Measurements from ENCODE around the gene LMF1.

Gene LMF1

DNA sequence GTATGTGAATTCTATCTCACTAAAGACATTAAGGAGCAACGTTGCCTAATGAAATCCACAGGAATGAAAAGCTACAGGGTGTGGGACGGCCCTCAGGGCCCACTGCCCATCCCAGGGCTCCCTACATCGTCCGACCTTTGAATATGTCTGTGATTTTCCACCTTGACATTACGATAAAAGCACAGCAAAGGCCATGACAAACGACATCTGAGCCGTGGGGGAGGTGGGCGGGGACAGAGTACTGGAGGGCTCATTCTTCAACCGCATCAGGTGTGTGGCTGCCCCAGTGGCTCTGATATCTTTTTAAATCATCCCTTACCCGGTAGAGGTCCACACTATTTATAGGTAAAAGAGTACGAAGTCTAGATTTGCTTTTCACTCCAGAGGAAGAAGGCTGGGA lies 35.1 kb downstream of the LMF1 start:
- FAIRE-seq (no peak), DNase-seq (ENCODE audit: extremely low spot score, insufficient read length, low read depth) (no peak)

DNA sequence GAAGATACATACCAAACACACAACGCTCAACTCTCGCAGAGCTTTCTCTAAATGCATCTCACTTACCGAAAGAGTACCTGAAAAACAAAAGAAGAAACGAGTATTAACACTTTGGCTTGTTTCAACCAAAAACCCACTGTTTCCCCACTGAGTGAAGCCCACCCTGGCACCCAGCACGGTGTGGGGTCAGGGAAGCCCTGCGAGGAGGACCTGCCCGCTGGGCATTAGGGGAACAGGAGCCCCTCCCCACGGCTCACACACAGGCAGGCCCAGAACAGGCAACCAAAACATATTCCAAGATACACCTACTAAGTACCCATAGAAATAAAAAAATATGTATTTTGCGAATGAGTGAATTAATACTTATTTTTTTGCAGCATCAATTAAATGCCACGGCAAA lies 36.6 kb downstream of the LMF1 start:
- no peak for FAIRE-seq
- DNase-seq (ENCODE audit: extremely low spot score, insufficient read length, low read depth), result no peak

DNA sequence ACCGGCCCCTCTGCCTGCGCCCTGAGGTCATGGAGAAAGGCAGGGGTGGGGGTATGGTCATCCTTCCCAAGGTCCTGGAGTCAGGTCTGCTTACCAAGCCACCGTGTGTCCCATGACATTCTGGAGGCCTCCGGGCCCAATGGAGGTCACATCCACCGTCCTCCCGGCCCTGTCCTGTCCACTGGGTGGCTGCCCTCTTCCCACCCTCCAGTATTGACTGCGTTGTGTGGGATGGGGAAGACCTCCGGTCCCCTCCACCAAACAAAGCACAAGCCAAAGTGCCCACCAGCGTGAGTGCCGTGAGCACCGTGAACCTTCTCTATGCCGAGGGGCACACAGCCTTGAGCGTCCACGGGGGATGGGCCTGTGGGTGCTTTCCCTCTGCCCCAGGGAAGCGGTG lies 37.2 kb downstream of the LMF1 start:
- FAIRE-seq, result no peak

DNA sequence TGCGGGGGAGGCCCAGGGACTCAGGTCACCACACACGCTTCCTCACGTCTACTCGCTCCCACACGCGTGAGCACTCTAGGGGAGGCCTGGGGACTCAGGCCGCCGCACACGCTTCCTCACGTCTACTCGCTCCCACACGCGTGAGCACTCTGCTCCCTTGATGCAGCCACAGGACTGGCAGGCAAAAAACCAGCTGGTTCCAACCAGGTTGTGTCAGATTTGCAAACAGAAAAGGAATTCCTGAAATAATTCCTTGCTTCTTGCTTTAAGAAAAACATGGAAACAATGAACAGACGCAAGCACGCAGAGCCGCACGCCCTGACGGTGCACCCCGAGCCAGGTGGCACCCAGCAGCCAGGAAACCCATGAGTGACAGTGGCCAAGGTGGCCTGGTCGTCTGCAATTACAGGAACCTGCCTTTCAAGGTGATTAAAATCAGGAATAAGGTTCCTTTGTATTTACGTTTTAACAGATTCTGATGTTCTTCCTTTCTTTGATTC lies 37.9 kb downstream of the LMF1 start:
- DNase-seq (ENCODE audit: extremely low spot score, insufficient read length, low read depth) (no peak), FAIRE-seq (no peak)

More for the DNA sequence above, 37.2 kb downstream of the LMF1 start:
- DNase-seq (ENCODE audit: extremely low spot score, insufficient read length, low read depth), result no peak

DNA sequence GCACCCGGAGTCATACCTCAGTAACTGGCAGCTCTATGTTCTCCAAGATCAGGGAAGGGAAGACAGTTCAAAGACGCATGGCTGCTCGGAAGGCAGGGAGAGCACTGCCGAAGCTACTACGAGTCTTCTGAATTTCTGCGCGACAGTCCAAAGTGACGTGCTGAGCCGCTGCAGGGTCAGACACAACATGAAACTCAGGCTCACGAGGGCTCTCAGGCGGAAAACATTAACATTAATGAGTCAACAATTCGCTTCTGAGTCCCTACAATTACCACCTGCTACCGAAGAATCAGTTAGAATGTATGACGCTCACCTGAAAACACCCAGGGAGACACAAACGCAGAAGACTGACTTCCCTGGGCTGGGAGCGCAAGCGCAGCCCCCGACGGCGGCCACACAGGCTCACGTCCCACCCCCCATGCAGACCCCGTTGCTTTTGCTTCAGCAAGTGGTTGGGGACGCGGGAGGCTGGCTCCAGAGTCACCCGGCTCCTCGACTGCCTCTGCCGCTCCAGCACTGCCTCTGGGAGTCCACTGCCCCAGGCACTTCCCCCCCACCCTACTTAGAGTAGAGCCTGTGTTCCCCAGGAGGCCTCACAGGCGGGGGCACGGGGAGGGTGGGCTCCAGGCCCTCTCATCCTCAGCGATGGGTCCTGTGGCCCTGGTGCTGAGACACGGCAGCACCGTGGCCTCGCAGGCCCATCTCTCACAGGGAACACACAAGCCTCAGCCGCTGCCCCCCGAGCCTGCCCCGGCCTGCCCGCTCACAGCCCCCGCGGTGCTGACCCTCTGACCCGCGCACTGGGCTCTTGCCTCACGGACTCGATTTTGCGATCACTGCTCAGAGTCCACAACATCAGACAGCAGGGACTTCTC lies 38.9 kb downstream of the LMF1 start:
- FAIRE-seq (no peak), DNase-seq (ENCODE audit: extremely low spot score, insufficient read length, low read depth) (no peak)

DNA sequence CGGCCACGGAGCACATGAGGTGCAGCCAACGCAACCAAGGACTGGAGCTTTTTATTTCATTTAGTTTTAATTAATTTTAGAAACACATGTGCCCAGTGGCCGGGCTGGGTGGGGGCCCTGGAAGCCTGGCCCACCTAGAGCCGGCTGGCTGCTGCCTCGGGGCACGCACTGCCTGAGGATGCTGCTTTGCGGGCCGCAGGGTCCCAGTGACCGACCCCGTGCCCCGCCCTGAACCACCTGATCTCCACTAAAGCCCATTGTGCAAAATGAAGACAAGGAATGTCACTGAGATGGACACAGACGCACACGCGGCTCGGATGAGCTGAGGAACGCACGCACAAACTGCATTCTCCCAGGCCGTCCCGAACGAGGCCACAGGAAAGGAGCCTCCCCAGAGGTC lies 39.6 kb downstream of the LMF1 start:
- FAIRE-seq (no peak), DNase-seq (ENCODE audit: extremely low spot score, insufficient read length, low read depth) (no peak)

DNA sequence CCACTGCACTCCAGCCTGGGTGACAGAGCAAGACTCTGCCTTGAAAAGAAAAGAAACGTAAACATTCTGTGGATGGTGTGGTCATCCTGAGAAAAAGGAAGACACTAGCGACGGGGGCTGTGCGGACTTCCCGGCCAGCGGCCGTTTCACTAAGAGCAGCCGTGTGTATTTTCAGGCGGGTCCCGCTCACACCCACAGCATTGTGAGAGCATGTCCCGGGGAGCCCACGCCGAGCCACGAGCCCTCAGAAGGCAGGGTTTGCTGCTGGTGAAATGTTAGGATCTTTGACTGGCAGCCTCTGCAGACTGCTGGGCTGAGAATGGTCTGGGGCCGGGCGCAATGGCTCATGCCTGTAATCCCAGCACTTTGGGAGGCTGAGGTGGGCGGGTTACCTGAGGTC lies 40.3 kb downstream of the LMF1 start:
- no peak for FAIRE-seq

DNA sequence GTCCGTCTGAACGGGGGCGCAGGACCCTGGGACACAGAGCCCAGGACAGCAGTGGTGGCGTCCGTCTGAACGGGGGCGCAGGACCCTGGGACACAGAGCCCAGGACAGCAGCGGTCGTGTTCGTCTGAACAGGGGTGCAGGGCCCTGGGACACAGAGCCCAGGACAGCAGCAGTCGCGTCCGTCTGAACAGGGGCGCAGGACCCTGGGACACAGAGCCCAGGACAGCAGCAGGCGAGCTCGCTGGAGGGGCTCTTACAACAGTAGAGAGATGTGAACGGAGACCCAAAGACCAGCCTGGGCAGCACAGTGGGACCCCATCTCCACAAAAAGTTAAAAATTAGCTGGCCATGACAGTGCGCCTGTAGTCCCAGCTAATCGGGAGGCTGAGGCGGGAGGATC lies 40.7 kb downstream of the LMF1 start:
- DNase-seq (ENCODE audit: extremely low spot score, insufficient read length, low read depth) (no peak), FAIRE-seq (no peak)

More for the DNA sequence above, 40.3 kb downstream of the LMF1 start:
- DNase-seq (ENCODE audit: extremely low spot score, insufficient read length, low read depth), result no peak

DNA sequence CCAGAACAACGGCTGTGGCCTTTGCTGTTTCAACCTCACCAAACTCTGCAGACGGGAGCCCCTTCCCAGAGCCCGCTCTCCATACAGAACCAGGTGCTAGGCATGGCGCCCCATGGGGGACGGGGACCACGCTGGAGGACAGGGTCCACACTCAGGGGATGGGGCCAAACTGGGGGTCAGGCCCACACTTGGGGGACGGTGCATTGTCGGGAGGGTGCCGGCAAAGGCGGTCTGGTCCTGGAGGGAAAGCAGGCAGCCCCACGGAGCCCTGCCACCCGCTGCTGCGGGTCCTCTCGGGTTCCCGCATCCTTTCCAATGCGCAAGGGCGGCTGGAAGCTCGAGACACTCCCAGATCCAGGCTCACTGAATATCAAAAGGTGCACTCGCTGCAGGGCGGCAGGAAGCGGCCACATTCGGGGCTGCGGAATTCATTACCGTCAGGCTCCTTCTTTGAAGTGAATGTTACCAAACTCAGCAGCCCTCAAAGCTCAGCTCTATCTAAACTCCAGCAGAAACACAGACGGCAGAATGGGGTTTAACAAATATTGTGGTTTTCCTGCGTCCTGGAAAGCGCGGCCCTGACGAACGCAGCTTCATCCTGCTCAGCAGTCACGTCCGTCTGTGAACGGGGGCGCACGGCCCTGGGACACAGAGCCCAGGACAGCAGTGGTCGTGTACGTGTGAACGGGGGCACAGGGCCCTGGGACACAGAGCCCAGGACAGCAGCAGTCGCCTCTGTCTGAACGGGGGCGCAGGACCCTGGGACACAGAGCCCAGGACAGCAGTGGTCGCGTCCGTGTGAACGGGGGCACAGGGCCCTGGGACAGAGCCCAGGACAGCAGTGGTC lies 41.3 kb downstream of the LMF1 start:
- no peak for DNase-seq (ENCODE audit: extremely low spot score, insufficient read length, low read depth)
- FAIRE-seq, result no peak

DNA sequence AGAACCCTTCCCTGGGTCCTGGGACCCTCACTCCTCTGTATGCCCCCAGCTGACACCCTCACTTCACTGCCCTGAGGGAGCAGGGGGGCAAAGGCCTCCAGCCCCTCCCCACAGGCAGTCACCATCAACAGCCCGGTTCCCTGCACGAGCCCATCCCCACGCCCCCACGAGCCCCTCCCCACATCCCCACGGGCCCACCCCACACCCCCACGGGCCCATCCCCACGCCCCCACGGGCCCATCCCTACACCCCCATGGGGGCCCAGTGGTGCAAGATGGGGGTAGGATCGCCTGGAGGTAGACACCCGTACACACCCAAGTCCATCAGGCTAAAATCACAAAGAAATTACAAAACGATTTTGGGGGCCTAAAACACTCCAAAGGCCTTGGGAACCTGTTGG lies 42.3 kb downstream of the LMF1 start:
- FAIRE-seq (no peak), DNase-seq (ENCODE audit: extremely low spot score, insufficient read length, low read depth) (no peak)

DNA sequence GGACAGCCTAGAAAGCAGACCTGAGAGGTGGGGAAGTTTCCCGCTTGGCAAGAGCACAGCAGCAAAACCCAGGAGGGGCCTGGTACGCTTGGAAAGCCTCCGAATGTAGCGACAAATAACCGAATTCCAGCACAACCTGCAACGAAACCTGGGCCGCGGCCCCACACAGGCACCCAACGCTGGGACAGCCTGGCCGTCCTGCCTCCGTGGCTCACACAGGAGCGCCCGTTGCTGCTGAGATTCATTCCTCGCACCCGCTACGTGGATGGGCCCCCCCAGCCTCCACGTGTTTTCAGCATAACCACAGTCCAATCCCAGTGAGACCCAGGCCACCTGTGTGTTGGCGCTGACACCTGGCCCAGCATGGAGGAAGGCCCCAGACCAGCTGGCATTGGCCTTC lies 42.9 kb downstream of the LMF1 start:
- FAIRE-seq (no peak), DNase-seq (ENCODE audit: extremely low spot score, insufficient read length, low read depth) (no peak)

DNA sequence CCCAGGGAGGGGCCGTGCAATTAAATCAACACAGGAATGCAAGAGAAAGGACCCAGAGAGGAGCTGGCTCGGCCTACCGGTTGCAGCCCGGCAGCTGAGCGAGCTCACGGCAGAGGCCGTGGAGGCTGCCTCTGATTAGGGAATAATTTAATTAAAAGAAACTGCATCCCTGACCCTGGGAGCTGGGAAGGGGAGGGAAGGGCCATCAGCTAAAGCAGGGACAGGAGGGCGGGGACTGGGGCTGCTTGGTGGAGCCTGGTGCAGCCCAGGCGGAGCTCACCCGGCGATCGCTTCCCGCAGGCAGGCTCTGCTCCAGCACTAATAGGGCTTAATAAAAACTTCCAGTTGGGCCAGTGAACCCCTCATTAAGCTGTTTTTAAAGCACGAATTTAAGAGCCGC lies 43.4 kb downstream of the LMF1 start:
- FAIRE-seq (no peak), DNase-seq (ENCODE audit: extremely low spot score, insufficient read length, low read depth) (no peak)

DNA sequence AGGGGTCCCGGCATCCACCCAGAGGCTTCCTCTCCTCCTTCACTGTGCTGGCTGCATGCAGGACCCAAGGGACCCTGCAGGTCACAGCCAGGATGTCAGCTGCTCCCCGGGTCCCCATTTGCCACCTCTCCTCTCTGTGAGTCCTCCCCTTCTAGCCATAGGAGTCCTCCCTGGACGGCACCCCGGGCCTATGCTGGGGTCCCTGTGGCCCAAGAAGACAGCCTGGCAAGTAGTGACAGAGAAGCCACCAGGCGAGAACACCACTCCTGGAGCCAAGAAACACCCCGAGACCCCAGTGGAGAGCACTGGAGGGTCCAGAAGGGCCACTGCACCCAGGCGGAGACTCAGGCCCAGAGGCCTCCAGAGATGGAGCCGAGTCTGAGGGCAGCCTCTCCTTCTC lies 44.1 kb downstream of the LMF1 start:
- no peak for FAIRE-seq

DNA sequence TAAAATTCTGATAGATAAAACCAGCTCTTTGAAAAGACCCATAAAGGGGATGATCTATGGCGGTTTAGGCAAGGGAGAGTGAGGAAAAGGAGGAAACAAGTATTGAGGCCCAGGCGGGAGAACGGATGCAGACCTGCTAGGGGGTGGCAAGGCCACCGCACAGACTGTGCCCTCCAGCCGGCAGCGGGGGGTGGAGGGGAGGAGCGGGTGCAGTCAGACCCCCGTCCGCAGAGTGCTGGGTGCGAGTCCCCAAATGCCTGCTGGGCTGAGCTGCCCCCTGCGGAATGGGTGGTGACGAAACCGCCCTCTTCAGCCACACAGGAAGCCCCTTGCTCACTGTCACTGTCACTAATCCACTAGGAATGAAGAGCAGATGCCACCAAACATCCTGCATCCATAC lies 46.0 kb downstream of the LMF1 start:
- no peak for DNase-seq (ENCODE audit: extremely low spot score, insufficient read length, low read depth)
- no peak for FAIRE-seq

More for the DNA sequence above, 44.1 kb downstream of the LMF1 start:
- no peak for DNase-seq (ENCODE audit: extremely low spot score, insufficient read length, low read depth)

DNA sequence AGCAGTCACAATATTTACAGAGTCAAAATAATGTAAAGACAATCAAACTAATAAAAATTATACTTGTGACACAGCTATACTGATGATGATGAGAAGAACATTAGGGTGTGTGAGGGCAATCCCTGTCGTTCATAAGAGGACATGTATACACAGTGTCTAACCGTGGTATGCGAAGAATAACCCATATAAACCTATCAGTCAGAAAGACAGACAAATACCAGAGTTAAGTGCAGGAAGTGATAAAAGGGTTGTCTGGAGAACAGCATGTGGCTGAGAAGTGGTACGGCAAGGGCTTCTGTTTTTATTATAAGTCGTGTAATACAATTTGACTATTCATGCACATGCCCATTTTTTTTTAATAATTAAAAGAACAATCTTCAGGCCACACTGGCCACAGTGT lies 46.7 kb downstream of the LMF1 start:
- FAIRE-seq (no peak), DNase-seq (ENCODE audit: extremely low spot score, insufficient read length, low read depth) (no peak)

DNA sequence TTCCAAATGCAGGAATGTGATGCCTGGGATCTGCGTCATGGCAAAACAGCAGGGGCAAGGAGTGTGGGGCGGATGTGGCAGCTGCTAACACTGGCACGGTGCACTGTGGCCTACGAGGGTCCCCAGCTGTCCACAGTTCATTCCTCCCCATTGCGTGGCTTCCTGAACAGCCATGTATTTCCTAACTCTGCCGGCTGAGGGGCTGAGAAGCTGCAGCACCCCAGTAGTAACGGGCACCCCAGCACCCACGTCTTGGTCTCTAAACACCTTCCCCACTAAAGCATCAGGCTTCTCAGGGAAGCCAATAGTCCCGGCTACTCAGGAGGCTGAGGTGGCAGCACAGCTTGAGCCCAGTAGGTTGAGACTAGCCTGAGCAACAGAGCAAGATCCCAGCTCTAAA lies 47.6 kb downstream of the LMF1 start:
- no peak for FAIRE-seq
- no peak for DNase-seq (ENCODE audit: extremely low spot score, insufficient read length, low read depth)

DNA sequence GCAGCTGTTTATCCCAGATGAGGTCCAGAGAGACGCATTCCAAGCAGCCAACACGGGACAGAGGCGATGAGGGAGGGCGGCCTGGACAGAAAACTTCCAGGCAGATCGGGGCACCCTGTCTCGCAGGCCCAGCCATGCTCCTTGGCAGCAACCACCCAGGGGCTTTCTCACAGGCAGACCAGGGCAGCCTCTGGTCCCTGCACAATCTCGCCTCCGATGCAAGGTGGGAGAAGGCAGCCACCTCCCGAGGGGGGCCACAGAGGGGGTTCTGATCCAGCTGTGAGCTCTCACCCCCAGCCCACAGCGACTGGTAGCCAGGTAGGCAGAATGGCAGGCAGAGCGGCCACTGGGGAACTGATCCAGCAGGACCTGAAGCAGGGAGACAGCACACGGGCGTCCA lies 48.7 kb downstream of the LMF1 start:
- DNase-seq (ENCODE audit: extremely low spot score, insufficient read length, low read depth) (no peak), FAIRE-seq (no peak)

DNA sequence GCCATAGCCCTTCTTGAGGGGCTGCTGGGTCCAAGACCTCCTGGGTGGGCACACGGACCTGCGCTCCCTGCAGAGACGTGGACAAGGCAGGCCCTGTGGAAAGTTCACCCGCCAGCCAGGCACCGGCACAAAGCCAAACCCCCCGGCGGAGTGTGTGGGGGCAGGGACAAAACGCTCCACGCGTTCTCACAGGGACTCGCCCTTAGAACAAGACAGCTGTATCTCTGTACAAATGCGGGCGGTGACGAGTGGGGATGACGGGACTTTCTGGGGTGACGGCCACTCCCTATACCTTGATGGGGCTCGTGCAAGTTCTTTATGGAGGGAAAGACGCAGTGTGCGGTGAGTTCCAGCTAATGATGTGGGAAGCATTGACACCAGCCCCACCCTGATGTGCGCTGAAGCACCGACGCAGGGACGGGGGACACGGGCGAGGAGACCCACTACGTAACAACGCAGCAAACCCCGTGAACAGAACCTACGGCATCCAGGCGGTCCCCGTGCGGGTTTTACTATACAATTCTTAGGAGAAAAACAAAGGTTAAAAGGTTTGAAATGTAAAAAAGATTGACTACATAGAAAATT lies 49.4 kb downstream of the LMF1 start:
- DNase-seq (ENCODE audit: extremely low spot score, insufficient read length, low read depth) (no peak), FAIRE-seq (no peak)

DNA sequence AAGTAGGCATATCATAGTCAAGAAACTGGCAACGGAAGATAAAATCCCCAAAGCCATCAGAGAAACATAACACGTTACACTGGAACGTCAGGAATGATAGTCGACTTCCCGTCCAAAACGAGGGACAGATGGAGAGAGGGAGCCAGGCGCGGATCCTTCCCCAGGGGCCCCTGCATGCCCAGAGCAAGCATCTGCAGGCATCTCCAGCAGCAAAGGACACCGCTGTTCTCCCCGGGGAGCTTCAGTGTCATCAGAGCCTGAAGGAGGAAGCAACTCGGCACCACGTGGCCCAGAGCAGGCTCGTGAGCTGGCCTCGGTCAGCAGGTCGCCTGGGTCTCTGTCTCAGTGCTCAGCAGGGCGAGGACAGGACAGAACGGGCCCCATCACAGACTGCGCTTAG lies 50.1 kb downstream of the LMF1 start:
- FAIRE-seq (no peak), DNase-seq (ENCODE audit: extremely low spot score, insufficient read length, low read depth) (no peak)

DNA sequence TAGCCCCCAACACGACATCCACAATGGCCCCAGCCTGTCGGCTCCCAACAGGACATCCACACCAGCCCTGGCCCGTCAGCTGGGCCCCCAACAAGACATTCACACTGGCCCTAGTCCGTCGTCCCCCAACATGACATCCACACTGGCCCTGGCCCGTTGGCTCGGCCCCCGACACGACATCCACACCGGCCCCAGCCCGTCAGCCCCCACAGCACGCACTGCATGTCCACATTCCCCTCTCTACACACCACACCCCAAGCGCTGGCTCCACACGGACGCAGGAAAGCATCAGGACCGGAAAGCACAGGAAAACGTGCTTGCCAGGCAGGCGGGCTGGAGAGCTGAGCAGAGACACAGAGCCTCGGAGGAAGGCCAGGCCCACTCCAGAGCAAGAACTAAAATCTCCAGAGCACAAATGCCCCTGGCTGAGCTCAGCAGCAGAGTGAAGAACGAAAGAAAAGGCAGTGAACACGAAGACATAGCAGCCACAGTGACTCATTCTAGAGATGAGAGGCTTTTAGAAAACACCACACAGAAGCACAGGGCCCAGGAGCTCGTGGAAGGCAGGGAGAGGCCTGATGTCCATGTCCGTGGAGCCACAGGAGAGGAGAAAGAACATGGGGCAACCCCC lies 50.6 kb downstream of the LMF1 start:
- no peak for FAIRE-seq

More for the DNA sequence above, 50.6 kb downstream of the LMF1 start:
- DNase-seq (ENCODE audit: extremely low spot score, insufficient read length, low read depth), result no peak

Data from GM18507 (cell line).